Stimulated activated naive CD8-positive, alpha-beta T cell treated with anti-CD3 and anti-CD28 coated beads, Interleukin-15, Interleukin-2, amounts not matched to agents 100 ng/mL and 50 ng/mL, for 24 hours (primary cell): ENCODE data around the gene PSME2.

Experiments used
- H3K27ac Mint-ChIP-seq: one replicate; pipeline ENCODE4 v1.8.0; 2021; ENCODE audit warnings: mild to moderate bottlenecking, mixed read lengths
- H3K27me3 Mint-ChIP-seq: one replicate; pipeline ENCODE4 v1.8.0; 2021; ENCODE audit warnings: mixed read lengths
- H3K36me3 Mint-ChIP-seq: one replicate; pipeline ENCODE4 v1.8.0; 2021; ENCODE audit warnings: low read depth, mixed read lengths
- H3K4me1 Mint-ChIP-seq: one replicate; pipeline ENCODE4 v1.8.0; 2021; ENCODE audit warnings: low read depth, mixed read lengths
- H3K4me3 Mint-ChIP-seq: one replicate; pipeline ENCODE4 v1.8.0; 2021; ENCODE audit warnings: mild to moderate bottlenecking, mixed read lengths
- H3K9me3 Mint-ChIP-seq: one replicate; pipeline ENCODE4 v1.8.0; 2021; ENCODE audit warnings: mixed read lengths

PSME2 gene

GRCh38 chr14:24123424-24124417, 22.7 kb downstream of the PSME2 start:
- peaks cover 36% of the 10 kb centered on the region for H3K36me3 Mint-ChIP-seq
- H3K9me3 Mint-ChIP-seq, result no peaks in the 10 kb centered on the region
- peak overlapping the region; percentile 72 for H3K27ac Mint-ChIP-seq
- peaks cover 12% of the 10 kb centered on the region for H3K4me1 Mint-ChIP-seq
- no peak overlapping the region for H3K4me3 Mint-ChIP-seq
- H3K27me3 Mint-ChIP-seq, result no peaks in the 10 kb centered on the region

GRCh38 chr14:24122898-24123297, 23.5 kb downstream of the PSME2 start:
- peaks cover 10% of the 10 kb centered on the region for H3K4me1 Mint-ChIP-seq
- H3K27me3 Mint-ChIP-seq, result no peaks in the 10 kb centered on the region
- peaks cover 44% of the 10 kb centered on the region for H3K36me3 Mint-ChIP-seq
- no peak overlapping the region for H3K4me3 Mint-ChIP-seq
- no peaks in the 10 kb centered on the region for H3K9me3 Mint-ChIP-seq
- no peak overlapping the region for H3K27ac Mint-ChIP-seq

GRCh38 chr14:24122416-24122815, 24.0 kb downstream of the PSME2 start:
- Mint-ChIP-seq H3K9me3 (no peaks in the 10 kb centered on the region), H3K4me3 (no peak overlapping the region), H3K4me1 (peaks cover 9% of the 10 kb centered on the region), H3K36me3 (peaks cover 47% of the 10 kb centered on the region), H3K27me3 (no peaks in the 10 kb centered on the region), H3K27ac (no peak overlapping the region)

- Mint-ChIP-seq H3K36me3 (peaks cover 47% of the 10 kb centered on the region), H3K27ac (no peak overlapping the region), H3K27me3 (no peaks in the 10 kb centered on the region), H3K4me1 (peaks cover 18% of the 10 kb centered on the region), H3K9me3 (no peaks in the 10 kb centered on the region), H3K4me3 (no peak overlapping the region)
These were observed 25.2 kb downstream of the PSME2 start for GRCh38 chr14:24121210-24121609.

GRCh38 chr14:24119691-24120090, 26.7 kb downstream of the PSME2 start:
- Mint-ChIP-seq H3K9me3 (no peaks in the 10 kb centered on the region), H3K27me3 (no peaks in the 10 kb centered on the region), H3K4me1 (peaks cover 33% of the 10 kb centered on the region), H3K36me3 (peaks cover 47% of the 10 kb centered on the region), H3K4me3 (no peak overlapping the region), H3K27ac (no peak overlapping the region)

- H3K4me1 Mint-ChIP-seq, result peaks cover 28% of the 10 kb centered on the region
These were observed 29.2 kb downstream of the PSME2 start for GRCh38 chr14:24117179-24117578.

GRCh38 chr14:24116128-24116814, 30.1 kb downstream of the PSME2 start:
- Mint-ChIP-seq H3K4me1 (peaks cover 28% of the 10 kb centered on the region), H3K27me3 (no peaks in the 10 kb centered on the region), H3K4me3 (peak overlapping the region; percentile 98), H3K36me3 (peaks cover 31% of the 10 kb centered on the region), H3K9me3 (no peaks in the 10 kb centered on the region), H3K27ac (no peak overlapping the region)

More at GRCh38 chr14:24117179-24117578, 29.2 kb downstream of the PSME2 start:
- Mint-ChIP-seq H3K27ac (no peak overlapping the region), H3K36me3 (peaks cover 36% of the 10 kb centered on the region), H3K4me3 (no peak overlapping the region), H3K9me3 (no peaks in the 10 kb centered on the region), H3K27me3 (no peaks in the 10 kb centered on the region)

GRCh38 chr14:24115422-24116127, 30.8 kb downstream of the PSME2 start:
- Mint-ChIP-seq H3K4me1 (peaks cover 28% of the 10 kb centered on the region), H3K4me3 (peak overlapping the region; percentile 98), H3K27me3 (no peaks in the 10 kb centered on the region), H3K36me3 (peaks cover 24% of the 10 kb centered on the region), H3K9me3 (no peaks in the 10 kb centered on the region), H3K27ac (peak overlapping the region; percentile 100)

- peaks cover 28% of the 10 kb centered on the region for H3K4me1 Mint-ChIP-seq
- H3K36me3 Mint-ChIP-seq, result peaks cover 21% of the 10 kb centered on the region
These were observed 31.6 kb downstream of the PSME2 start, which contains the start of the genes DCAF11 and NRL for GRCh38 chr14:24114532-24115421. TSS of gene DCAF11 (plus strand) at chr14:24114777. CDS start at chr14:24115595, 818 bp downstream. TSS of gene NRL (minus strand) at chr14:24114949. CDS start at chr14:24082848, 32,101 bp downstream.

GRCh38 chr14:24113801-24114531, 32.4 kb downstream of the PSME2 start:
- peak overlapping the region; percentile 98 for H3K4me3 Mint-ChIP-seq
- peaks cover 13% of the 10 kb centered on the region for H3K36me3 Mint-ChIP-seq
- H3K27ac Mint-ChIP-seq, result peak overlapping the region; percentile 100
- H3K9me3 Mint-ChIP-seq, result no peaks in the 10 kb centered on the region
- no peaks in the 10 kb centered on the region for H3K27me3 Mint-ChIP-seq
- peaks cover 36% of the 10 kb centered on the region for H3K4me1 Mint-ChIP-seq

More at GRCh38 chr14:24114532-24115421, 31.6 kb downstream of the PSME2 start, which contains the start of the genes DCAF11 and NRL:
- peak within 1 kb of the TSS; percentile 100 for H3K27ac Mint-ChIP-seq
- no peaks in the 10 kb centered on the region for H3K9me3 Mint-ChIP-seq
- no peaks in the 10 kb centered on the region for H3K27me3 Mint-ChIP-seq
- H3K4me3 Mint-ChIP-seq, result peak within 1 kb of the TSS; percentile 98

- H3K36me3 Mint-ChIP-seq, result peaks cover 7% of the 10 kb centered on the region
- H3K27ac Mint-ChIP-seq, result peak overlapping the region; percentile 100
- H3K27me3 Mint-ChIP-seq, result no peaks in the 10 kb centered on the region
- peak overlapping the region; percentile 98 for H3K4me3 Mint-ChIP-seq
- H3K4me1 Mint-ChIP-seq, result peaks cover 42% of the 10 kb centered on the region
- H3K9me3 Mint-ChIP-seq, result no peaks in the 10 kb centered on the region
These were observed 33.0 kb downstream of the PSME2 start for GRCh38 chr14:24113379-24113800.

GRCh38 chr14:24110523-24110922, 35.9 kb downstream of the PSME2 start:
- Mint-ChIP-seq H3K4me3 (no peak overlapping the region), H3K9me3 (no peaks in the 10 kb centered on the region), H3K4me1 (peaks cover 39% of the 10 kb centered on the region), H3K27ac (peak overlapping the region; percentile 65), H3K27me3 (no peaks in the 10 kb centered on the region), H3K36me3 (no peaks in the 10 kb centered on the region)

- Mint-ChIP-seq H3K27ac (no peak overlapping the region), H3K9me3 (no peaks in the 10 kb centered on the region), H3K36me3 (no peaks in the 10 kb centered on the region), H3K4me1 (peaks cover 34% of the 10 kb centered on the region), H3K4me3 (no peak overlapping the region), H3K27me3 (no peaks in the 10 kb centered on the region)
These were observed 36.4 kb downstream of the PSME2 start for GRCh38 chr14:24110060-24110459.
